ENCODE results near the gene NLRC5.
"Not testable (repeated sequence)": the region's sequence is repeated elsewhere in the genome, so short reads cannot be mapped to it uniquely, and the experiment has no call there.

The NLRC5 gene

DNA sequence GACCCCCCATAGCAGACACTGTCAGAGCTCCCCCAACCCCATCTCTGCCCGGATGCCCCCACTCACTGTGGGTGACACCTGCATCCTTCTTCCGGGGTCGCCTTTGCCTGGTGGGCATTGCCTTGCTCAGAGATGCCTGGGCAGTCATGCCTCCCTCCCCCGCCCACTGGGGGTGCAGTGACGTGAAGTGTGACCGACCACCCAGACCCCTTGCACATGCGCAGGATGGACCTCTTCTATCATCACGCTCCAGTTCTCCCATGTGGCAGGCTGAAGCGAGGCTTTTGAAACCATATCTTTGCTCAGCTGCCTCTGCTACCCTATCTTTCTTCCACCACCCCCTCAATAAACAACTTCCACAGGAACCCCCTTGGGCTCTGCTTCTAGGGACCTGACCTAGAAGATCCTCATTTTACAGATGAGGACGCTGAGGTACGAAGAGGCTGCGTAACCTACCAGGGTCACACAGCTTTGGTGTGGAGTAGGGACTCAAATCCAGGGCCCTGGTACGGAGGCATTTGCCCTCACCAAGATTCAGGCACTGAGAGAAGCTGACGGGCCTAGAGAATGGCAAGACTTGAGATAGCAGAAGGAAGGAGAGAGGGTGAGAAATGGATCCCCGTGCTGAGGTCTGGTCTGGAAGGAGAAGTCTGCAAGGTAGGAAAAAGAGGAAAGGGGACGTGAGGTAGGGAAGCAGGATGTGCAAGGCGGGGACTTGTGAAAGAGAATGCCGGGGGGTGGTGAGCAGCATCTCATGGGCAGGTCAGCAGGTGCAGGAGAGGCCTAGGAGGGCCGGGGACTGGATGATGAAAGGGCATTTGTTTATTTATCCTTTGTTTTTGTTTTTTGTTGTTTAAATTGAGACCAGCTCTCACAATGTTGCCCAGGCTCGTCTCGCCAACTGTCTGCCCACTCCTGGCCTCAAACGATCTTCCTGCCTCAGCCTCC, 14.4 kb downstream of the NLRC5 start:
- no peak for DNase-seq (ENCODE audit: low read depth)

DNA sequence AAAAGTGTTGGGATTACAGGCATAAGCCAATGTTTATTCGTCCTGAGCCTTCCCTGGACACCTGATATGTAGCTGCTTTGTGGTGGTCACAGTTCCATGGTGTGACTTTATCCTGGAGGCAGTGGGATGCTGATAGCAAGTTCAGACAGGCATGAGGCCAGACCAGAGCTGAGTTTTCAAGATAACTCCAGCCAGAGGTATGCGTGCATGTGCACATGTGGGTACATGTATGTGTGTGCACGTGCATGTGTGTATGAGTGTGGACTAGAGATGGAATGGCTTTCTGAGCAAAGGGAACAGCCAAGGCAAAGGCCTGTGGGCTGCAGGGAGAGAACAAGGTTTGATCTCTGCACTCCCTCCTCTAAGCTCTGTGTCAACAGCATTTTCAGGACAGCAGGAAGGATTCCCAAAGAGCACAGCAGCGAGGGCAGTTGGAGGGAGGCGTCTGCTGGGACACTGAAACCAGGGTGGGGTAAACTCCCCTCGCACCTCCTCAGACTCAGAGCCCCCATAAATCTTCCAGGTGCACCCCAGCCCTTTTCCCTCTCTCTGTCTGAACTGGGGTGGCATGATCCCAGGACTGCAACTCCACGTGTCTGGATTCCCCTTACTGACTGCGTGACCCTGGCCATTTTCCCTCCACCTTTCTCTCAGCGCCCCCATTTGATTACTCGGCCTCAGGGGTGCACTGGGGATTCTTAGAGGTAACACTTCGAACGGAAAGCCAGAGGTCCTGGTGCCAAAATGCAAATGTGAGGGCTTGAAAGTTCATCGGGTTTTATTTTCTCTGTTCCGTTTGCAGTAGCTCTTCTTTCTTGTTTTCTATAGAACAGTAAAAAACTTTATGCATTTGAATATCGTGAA, 15.3 kb downstream of the NLRC5 start:
- no peak for DNase-seq (ENCODE audit: low read depth)

DNA sequence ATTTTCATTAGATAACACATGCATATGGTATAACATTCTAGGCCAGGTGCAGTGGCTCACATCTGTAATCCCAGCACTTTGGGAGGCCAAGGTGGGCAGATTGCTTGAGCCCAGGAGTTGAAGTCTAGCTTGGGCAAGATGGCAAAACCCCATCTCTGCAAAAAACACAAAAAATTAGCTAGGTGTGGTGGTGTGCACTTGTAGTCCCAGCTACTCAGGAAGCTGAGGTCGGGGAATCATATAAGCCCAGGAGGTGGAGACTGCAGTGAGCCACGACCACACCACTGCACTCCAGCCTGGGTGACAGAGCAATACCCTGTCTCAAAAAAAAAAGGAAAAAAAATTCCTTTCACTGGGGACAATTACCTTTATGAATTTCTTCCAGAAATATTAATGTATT, 16.2 kb downstream of the NLRC5 start:
- not testable (repeated sequence) for DNase-seq (ENCODE audit: low read depth)

DNA sequence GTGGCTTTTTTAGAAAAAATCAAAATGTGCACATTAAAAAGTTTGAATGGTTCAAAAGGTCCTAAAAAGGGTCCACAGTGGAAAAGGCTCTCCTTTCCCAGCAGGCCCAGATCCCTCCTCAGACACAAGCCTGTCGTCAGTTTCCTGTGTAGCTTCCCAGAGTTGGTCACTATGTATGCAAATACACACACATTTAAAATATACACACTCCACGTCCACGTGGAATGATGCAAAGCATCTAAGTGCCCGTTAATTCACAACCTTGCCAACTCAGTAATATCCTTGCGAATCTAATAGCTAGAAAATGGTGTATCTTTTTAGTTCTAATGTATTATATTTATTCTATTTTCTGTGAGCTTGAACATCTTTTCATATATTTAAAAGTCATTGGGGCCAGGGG, 17.7 kb downstream of the NLRC5 start:
- no peak for DNase-seq (ENCODE audit: low read depth)

DNA sequence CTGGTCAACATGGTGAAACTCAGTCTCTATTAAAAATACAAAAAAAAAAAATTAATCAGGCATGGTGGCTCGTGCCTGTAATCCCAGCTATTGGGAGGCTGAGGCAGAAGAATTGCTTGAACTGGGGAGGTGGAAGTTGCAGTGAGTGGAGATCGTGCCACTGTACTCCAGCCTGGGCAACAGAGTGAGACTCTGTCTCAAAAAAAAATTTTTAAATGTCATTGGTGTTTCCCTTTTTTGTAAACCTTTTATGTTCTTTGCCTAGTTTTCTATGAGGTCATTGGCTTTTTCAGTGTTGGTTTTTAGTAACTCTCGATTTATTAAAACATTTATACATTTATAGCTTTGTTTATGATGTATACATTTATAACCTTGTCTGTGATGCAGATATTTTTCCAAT, 18.2 kb downstream of the NLRC5 start:
- no peak for DNase-seq (ENCODE audit: low read depth)

DNA sequence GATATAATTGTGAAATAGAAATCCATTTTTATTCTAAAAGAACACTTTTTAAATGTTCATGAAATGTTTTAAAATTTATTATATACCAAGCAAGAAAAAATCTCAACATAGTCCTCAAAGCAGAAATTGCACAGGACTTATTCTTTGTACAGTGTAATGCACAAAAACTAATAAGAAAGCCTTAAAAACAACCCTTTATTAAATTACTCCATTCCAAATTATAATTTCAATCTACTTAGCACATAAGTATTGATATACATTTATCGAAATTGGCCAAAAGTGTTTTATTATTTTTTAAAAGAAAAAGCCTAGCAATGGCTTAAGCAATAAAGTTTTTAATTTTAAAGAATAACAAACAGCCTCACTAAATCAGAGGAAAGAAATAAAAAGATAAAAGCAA, 19.1 kb downstream of the NLRC5 start:
- DNase-seq (ENCODE audit: low read depth): no peak

DNA sequence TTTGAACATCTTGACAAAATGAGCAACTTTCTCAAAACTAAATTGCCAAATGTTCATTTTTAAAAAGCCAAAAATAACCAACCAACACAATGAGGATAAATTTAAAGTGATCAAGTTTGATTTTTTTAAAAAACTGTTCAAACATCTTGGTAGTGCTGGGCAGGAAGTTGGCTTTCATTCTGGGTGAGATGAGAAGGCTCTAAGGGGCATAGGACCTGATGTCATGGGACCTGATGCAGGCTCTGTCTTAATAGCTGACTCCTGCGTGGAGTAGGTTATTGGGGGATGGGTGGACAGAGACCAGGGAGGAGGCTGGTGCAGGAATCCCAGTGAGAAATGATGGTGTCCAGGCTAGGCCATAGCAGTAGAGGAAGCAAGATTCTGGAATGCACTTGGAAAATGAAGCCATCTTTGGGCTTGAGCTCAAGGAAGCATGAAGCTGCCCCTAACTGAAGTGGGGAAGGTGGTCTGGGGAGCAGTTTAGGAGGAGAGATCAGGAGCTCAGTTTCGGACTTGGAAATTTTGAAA, 20.4 kb downstream of the NLRC5 start:
- DNase-seq (ENCODE audit: low read depth): no peak

DNA sequence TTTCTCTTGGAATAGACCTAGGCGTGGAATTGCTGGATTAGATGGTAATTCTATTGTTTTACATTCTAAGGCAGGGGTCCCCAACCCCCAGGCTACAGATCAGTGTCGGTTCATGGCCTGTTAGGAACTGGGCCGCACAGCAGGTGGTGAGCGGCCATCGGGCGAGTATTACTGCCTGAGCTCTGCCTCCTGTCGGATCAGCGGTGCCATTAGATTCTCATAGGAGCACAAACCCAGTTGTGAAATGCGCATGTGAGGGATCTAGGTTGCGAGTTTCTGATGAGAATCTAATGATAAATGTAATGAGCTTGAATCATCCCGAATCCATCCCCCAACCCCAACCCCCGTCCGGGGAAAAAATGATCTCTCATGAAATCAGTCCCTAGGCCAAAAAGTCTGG, 23.0 kb downstream of the NLRC5 start:
- DNase-seq (ENCODE audit: low read depth): no peak

DNA sequence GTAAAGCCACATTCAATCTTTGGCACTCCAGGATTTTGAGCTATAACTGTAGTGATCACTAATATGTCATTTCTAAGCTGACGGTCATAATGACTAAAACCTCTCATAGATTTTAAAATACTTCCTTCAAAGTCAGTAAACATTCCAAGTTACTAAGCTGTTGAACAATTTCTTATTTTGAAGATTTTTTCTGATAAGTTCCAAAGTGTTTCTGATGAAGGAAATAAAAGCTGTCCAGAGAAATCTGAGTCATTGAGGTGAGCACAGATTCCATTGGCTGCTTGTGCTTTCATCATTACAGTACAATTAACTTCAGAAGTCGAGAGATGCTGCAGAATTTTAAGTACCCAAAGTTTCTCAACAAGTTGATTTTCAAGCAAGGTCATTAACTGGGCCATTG, 23.9 kb downstream of the NLRC5 start:
- DNase-seq (ENCODE audit: low read depth): no peak

DNA sequence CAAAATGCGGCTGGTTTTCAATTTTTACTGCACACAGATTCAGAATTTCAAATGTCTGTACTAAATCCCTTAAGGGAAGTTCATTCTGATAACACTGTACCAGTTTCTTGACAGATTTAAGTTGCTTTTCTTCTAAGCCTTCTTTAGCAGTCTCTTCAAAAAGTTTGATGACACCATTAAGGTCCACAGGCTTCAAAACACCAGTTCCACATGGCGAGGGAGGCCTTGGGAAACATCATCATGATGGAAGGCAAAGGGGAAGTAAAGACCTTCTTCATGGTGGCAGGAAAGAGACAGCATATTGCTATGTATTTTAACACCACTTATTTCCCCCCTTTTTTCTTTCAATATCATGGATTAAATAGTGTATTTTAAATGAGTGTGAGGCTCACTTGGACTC, 24.5 kb downstream of the NLRC5 start:
- no peak for DNase-seq (ENCODE audit: low read depth)

DNA sequence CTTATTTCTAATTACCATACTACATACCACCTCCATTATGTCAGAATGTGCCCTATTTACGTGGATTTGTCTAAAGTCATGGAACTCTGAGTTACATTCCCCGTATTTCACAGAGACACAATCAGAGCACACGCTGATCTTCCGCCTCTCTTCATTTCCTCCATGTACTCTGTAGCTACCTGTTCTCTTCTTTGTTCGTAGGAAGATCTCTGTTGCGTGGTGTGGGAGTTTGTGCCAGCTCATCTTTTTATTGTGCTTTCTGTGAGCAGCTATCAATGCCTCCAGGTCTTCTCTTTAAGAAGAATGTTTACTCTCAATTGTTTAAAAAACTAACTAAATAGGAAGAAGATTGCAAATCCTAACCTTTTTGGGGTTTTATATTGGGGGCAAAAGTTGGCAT, 26.9 kb downstream of the NLRC5 start:
- DNase-seq (ENCODE audit: low read depth): no peak

DNA sequence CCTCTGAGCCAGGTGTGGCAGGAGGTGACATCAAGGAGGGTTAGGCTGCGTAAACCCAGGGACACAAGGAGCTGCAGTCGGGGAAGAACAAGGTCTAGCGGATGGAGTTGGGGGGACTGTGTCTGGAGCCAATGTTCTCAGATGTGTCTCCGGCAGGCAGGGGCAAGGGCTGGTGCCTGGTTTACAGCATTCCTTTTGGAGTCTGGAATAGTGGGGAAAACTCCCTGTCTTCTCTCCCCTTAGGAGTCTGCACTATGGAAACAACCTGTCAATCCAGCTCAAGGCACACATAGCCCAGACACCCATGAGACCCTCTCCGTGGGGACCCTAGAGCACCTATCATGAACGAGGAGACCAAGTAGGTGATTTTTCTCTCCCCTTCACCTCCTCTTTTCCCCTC, 27.5 kb downstream of the NLRC5 start:
- no peak for DNase-seq (ENCODE audit: low read depth)

DNA sequence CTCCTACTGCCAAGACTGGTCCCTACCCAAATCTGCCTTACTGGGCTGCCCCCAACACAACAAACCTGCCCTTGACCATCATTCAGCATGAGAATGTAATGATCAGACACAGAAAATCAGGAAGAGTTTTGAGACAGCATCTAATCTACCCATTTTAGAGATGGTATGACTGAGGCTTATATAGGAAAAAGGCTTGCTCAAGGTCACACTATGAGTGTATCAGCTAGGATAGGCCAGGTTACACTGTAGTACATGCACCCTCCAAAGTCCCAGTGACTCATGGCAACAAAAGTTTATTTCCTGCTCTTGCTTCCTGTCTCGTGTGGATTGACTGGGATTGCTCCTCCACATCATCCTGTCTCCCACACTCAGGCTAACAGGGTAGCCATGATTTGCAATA, 27.9 kb downstream of the NLRC5 start:
- DNase-seq (ENCODE audit: low read depth): no peak

DNA sequence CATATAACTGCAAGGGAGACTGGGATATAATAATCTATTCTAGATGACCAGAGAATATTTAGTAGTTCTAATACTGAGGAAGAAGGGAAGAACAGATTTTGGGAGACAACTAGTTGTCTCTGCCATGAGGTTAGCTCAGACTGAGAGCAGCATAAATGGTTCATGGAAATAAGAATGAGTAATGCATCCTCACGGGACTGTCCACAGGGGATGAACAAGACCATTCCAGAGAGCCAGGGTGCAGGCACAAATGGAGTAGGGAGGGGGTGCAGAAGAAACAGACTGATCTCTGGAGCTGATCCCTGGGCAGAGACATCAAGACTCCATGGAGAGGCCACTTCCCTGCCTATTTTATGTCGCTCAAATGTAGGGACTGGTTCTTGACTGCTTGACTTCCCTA, 30.4 kb downstream of the NLRC5 start:
- no peak for DNase-seq (ENCODE audit: low read depth)

DNA sequence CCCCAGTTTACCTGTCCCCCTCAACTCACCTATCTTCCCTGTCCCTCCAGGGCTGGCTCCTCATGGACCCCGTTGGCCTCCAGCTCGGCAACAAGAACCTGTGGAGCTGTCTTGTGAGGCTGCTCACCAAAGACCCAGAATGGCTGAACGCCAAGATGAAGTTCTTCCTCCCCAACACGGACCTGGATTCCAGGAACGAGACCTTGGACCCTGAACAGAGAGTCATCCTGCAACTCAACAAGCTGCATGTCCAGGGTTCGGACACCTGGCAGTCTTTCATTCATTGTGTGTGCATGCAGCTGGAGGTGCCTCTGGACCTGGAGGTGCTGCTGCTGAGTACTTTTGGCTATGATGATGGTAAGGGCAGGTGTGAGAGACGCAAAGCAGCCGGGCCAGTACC, 31.3 kb downstream of the NLRC5 start:
- DNase-seq (ENCODE audit: low read depth): no peak

DNA sequence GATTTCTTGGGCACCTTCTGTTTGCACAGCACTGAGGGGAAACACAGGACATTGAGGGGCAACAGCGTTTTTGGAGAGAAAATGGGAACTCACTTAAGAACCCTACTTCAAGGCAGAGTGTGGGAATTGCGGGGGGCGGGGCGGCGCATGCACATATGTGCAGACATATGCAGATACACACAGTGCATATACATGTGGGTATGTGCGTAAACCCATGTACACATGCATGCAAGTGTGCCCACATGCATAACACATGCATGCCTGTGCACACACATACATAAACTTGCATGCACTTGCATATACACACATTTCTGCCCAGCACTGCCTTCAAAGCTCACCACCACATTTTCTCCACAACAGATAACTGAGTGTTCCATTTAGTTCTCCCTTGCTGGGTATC, 32.4 kb downstream of the NLRC5 start:
- DNase-seq (ENCODE audit: low read depth): no peak

DNA sequence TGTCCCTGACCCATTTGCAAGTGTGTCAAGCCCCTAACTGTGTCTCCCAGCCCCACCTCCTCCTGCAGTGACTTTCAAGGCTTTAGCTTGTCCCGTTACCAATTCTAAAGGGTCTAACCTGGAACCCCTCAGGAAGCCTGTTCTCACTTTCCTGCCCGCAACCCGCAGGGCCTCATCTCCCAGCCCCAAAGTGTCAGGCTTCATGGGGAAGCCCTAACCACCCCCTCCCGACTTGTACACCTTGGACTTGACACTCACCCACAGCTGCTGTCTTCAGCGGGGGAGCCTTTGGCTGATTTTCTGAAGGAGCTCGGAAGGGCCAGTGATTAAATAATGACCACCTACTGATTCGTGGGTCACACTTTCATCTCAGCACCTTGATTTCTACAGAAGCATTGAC, 33.1 kb downstream of the NLRC5 start:
- no peak for DNase-seq (ENCODE audit: low read depth)

DNA sequence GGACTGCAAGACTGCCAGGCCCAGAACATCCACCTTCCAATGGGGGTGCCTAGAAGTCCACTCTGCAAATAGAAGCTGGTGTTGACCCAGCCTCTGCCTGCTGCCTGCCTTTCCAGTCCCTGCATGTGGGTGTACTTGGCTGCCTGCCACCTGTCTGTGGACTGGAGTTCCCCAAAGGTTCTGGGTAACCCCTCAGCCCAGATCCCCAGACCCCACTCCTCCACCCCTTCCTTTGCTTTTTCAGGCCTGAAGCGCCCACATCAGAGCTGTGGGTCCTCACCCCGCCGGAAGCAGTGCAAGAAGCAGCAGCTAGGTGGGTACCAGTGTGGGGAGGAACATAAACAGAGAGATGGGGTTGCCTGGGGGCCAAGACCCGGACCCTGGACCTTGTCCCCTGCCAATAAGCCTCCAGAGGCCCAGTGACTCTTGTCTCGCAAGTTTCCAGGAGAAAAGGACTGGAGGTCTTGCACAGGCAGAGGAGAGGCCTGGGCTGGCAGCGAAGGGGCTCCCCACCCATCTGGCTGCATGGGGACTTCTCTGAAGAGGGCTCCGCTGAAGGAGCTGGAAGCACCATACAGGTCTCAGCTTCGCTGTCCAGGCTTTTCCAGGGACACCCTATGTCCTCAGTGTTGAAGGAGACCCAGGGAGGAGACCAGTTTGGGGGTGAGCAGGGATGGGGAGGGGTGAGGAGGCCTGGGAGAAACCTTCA, 34.3 kb downstream of the NLRC5 start:
- DNase-seq (ENCODE audit: low read depth): peak; percentile 63

DNA sequence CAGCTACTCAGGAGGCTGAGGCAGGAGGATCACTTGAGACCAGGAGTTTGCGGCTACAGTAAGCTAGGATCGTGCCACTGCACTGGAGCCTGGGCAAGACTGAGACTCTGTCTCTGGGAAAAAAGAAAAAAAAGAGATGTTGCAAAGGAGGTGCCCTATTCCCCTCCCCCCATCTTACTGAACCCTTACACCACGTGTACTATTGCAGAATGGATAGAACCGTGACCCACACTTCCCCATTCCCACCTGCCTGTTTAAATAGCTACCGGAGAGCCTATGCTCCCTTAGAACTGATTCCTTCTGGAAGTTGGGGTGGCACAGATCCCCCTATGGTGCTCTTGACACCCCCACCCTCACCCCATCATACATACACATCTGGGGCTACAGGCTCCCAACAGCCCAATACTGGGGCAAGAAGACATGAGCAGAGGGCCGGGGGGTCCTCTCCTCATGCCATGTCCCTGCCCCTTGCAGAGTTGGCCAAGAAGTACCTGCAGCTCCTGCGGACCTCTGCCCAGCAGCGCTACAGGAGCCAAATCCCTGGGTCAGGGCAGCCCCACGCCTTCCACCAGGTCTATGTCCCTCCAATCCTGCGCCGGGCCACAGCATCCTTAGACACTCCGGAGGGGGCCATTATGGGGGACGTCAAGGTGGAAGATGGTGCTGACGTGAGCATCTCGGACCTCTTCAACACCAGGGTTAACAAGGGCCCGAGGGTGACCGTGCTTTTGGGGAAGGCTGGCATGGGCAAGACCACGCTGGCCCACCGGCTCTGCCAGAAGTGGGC, 35.7 kb downstream of the NLRC5 start:
- no peak for DNase-seq (ENCODE audit: low read depth)

DNA sequence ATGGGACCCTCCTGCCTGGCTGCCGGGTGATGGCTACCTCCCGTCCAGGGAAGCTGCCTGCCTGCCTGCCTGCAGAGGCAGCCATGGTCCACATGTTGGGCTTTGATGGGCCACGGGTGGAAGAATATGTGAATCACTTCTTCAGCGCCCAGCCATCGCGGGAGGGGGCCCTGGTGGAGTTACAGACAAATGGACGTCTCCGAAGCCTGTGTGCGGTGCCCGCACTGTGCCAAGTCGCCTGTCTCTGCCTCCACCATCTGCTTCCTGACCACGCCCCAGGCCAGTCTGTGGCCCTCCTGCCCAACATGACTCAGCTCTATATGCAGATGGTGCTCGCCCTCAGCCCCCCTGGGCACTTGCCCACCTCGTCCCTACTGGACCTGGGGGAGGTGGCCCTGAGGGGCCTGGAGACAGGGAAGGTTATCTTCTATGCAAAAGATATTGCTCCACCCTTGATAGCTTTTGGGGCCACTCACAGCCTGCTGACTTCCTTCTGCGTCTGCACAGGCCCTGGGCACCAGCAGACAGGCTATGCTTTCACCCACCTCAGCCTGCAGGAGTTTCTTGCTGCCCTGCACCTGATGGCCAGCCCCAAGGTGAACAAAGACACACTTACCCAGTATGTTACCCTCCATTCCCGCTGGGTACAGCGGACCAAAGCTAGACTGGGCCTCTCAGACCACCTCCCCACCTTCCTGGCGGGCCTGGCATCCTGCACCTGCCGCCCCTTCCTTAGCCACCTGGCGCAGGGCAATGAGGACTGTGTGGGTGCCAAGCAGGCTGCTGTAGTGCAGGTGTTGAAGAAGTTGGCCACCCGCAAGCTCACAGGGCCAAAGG, 36.8 kb downstream of the NLRC5 start:
- DNase-seq (ENCODE audit: low read depth): no peak

DNA sequence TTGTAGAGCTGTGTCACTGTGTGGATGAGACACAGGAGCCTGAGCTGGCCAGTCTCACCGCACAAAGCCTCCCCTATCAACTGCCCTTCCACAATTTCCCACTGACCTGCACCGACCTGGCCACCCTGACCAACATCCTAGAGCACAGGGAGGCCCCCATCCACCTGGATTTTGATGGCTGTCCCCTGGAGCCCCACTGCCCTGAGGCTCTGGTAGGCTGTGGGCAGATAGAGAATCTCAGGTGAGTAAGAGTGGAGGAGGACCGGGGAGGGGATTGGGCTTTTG, 37.4 kb downstream of the NLRC5 start:
- DNase-seq (ENCODE audit: low read depth): no peak
